Skeletal muscle satellite cell (primary cell): ENCODE measurements around the gene NAA30.

ENCODE experiments used
- H3K27me3 ChIP-seq: 2 replicates; pipeline ENCODE4 v1.7.0; 2013; ENCODE audit warnings: low read length; ENCODE audit not compliant: control insufficient read depth, insufficient read depth
- H3K36me3 ChIP-seq: 2 replicates; pipeline ENCODE4 v1.7.0; 2013; ENCODE audit warnings: mild to moderate bottlenecking, control low read depth, low read length; ENCODE audit not compliant: insufficient read depth
- H3K4me1 ChIP-seq: 2 replicates; pipeline ENCODE4 v1.7.0; 2013; ENCODE audit warnings: low read length; ENCODE audit not compliant: control insufficient read depth, insufficient read depth
- H3K4me2 ChIP-seq: 2 replicates; pipeline ENCODE4 v1.7.0; 2013; ENCODE audit warnings: mild to moderate bottlenecking, low read length
- H3K4me3 ChIP-seq: 2 replicates; pipeline ENCODE4 v1.7.0; 2013; ENCODE audit warnings: low read length
- H3K9ac ChIP-seq: 2 replicates; pipeline ENCODE4 v1.7.0; 2013; ENCODE audit warnings: mild to moderate bottlenecking, low read depth, low read length, moderate library complexity
- H3K9me3 ChIP-seq: replicated peaks from 2 replicates; pipeline ENCODE4 v1.7.0; 2013; ENCODE audit warnings: mild to moderate bottlenecking, control low read depth, low read length

The NAA30 gene

GRCh38 chr14:57375156-57375555 is 15.2 kb upstream of the NAA30 start:
- Histone ChIP-seq H3K9me3 (no peaks in the 10 kb centered on the region), H3K27me3 (no peaks in the 10 kb centered on the region), H3K9ac (no peak overlapping the region), H3K4me1 (no peaks in the 10 kb centered on the region), H3K36me3 (no peaks in the 10 kb centered on the region), H3K4me2 (no peak overlapping the region), H3K4me3 (no peak overlapping the region)

- Histone ChIP-seq H3K27me3 (no peaks in the 10 kb centered on the region), H3K9me3 (no peaks in the 10 kb centered on the region), H3K4me1 (peaks cover 25% of the 10 kb centered on the region), H3K36me3 (no peaks in the 10 kb centered on the region), H3K4me2 (no peak overlapping the region), H3K4me3 (no peak overlapping the region), H3K9ac (no peak overlapping the region)
These were observed 11.7 kb upstream of the NAA30 start for GRCh38 chr14:57378661-57379060.

- Histone ChIP-seq H3K4me1 (peaks cover 25% of the 10 kb centered on the region), H3K27me3 (no peaks in the 10 kb centered on the region), H3K4me3 (no peak overlapping the region), H3K9ac (no peak overlapping the region), H3K4me2 (no peak overlapping the region), H3K9me3 (no peaks in the 10 kb centered on the region), H3K36me3 (no peaks in the 10 kb centered on the region)
These were observed 9.5 kb upstream of the NAA30 start for GRCh38 chr14:57380935-57381334.

GRCh38 chr14:57382283-57382682 is 8.1 kb upstream of the NAA30 start:
- Histone ChIP-seq H3K27me3 (no peaks in the 10 kb centered on the region), H3K4me3 (no peak overlapping the region), H3K9me3 (no peaks in the 10 kb centered on the region), H3K4me1 (peaks cover 25% of the 10 kb centered on the region), H3K9ac (peak overlapping the region; percentile 12), H3K36me3 (no peaks in the 10 kb centered on the region), H3K4me2 (peak overlapping the region; percentile 36)

- Histone ChIP-seq H3K4me3 (no peak overlapping the region), H3K36me3 (no peaks in the 10 kb centered on the region), H3K4me2 (no peak overlapping the region), H3K4me1 (peaks cover 25% of the 10 kb centered on the region), H3K27me3 (no peaks in the 10 kb centered on the region), H3K9ac (peak overlapping the region; percentile 12), H3K9me3 (no peaks in the 10 kb centered on the region)
These were observed 7.2 kb upstream of the NAA30 start for GRCh38 chr14:57383125-57383745.

GRCh38 chr14:57388067-57388466 is 2.3 kb upstream of the NAA30 start:
- no peak overlapping the region for H3K4me2 ChIP-seq
- peaks cover 27% of the 10 kb centered on the region for H3K4me1 ChIP-seq
- no peak overlapping the region for H3K9ac ChIP-seq
- no peaks in the 10 kb centered on the region for H3K9me3 ChIP-seq
- H3K36me3 ChIP-seq, result no peaks in the 10 kb centered on the region
- H3K4me3 ChIP-seq, result no peak overlapping the region
- no peaks in the 10 kb centered on the region for H3K27me3 ChIP-seq

- peak overlapping the region; percentile 92 for H3K4me3 ChIP-seq
- H3K9me3 ChIP-seq, result no peaks in the 10 kb centered on the region
- peaks cover 28% of the 10 kb centered on the region for H3K4me1 ChIP-seq
- peaks cover 8% of the 10 kb centered on the region for H3K36me3 ChIP-seq
- peak overlapping the region; percentile 84 for H3K9ac ChIP-seq
- H3K4me2 ChIP-seq, result peak overlapping the region; percentile 87
- H3K27me3 ChIP-seq, result no peaks in the 10 kb centered on the region
These were observed 745 bp upstream of the NAA30 start for GRCh38 chr14:57389646-57390036.

GRCh38 chr14:57390806-57391516 is 575 bp downstream of the NAA30 start:
- Histone ChIP-seq H3K4me3 (peak overlapping the region; percentile 92), H3K27me3 (no peaks in the 10 kb centered on the region), H3K9ac (peak overlapping the region; percentile 84), H3K4me2 (peak overlapping the region; percentile 99), H3K36me3 (peaks cover 9% of the 10 kb centered on the region), H3K9me3 (no peaks in the 10 kb centered on the region), H3K4me1 (peaks cover 28% of the 10 kb centered on the region)

- Histone ChIP-seq H3K4me2 (peak overlapping the region; percentile 99), H3K36me3 (peaks cover 12% of the 10 kb centered on the region), H3K9me3 (no peaks in the 10 kb centered on the region), H3K4me1 (peaks cover 28% of the 10 kb centered on the region), H3K9ac (peak overlapping the region; percentile 84), H3K27me3 (no peaks in the 10 kb centered on the region), H3K4me3 (peak overlapping the region; percentile 92)
These were observed 1.3 kb downstream of the NAA30 start for GRCh38 chr14:57391517-57392195.

- peak overlapping the region; percentile 92 for H3K4me3 ChIP-seq
- H3K36me3 ChIP-seq, result peaks cover 21% of the 10 kb centered on the region
- no peaks in the 10 kb centered on the region for H3K27me3 ChIP-seq
- peak overlapping the region; percentile 99 for H3K4me2 ChIP-seq
- H3K4me1 ChIP-seq, result peaks cover 28% of the 10 kb centered on the region
- H3K9me3 ChIP-seq, result no peaks in the 10 kb centered on the region
- H3K9ac ChIP-seq, result peak overlapping the region; percentile 84
These were observed 2.4 kb downstream of the NAA30 start for GRCh38 chr14:57392830-57393229.

GRCh38 chr14:57400556-57401494 is 10.4 kb downstream of the NAA30 start:
- Histone ChIP-seq H3K4me2 (no peak overlapping the region), H3K9me3 (no peaks in the 10 kb centered on the region), H3K9ac (no peak overlapping the region), H3K36me3 (peaks cover 35% of the 10 kb centered on the region), H3K27me3 (no peaks in the 10 kb centered on the region), H3K4me3 (no peak overlapping the region), H3K4me1 (peaks cover 18% of the 10 kb centered on the region)
